Upper lobe of left lung (tissue), 6 donors: Measurements from ENCODE around the gene ZNF446. TPM values are rescaled to one million over a fixed set of nuclear protein-coding genes. Genes with fewer than 3 reads are reported as not detected.

Source experiments
- ATAC-seq, 2 donors: fragments of 200-7000 bp; cut with Tn5 transposase; one replicate each; pipeline ENCODE4 v1.9.1; 2022; ENCODE audit warnings: mild to moderate bottlenecking in 2 of 2, moderate library complexity in 2 of 2; ENCODE audit not compliant: low FRiP score in 2 of 2
- DNase-seq, 2 donors: peaks; one replicate each; pipeline ENCODE4 v3.0.0-alpha.2; 2019 to 2020
- H3K27ac ChIP-seq, 4 donors: fragments of 200-600 bp; sonication (generic); one replicate each; pipeline ENCODE4 v1.5.1; 2016 to 2019
- H3K27me3 ChIP-seq, 4 donors: fragments of 200-600 bp; sonication (generic); one replicate each; pipeline ENCODE4 v1.5.1; 2017 to 2019
- H3K36me3 ChIP-seq, 4 donors: fragments of 200-600 bp; sonication (generic); one replicate each; pipeline ENCODE4 v1.5.1; 2016 to 2019
- H3K4me1 ChIP-seq, 4 donors: fragments of 200-600 bp; sonication (generic); one replicate each; pipeline ENCODE4 v1.5.1; 2018 to 2019
- H3K4me3 ChIP-seq, 4 donors: fragments of 200-600 bp; sonication (generic); one replicate each; pipeline ENCODE4 v1.5.1; 2017 to 2019; ENCODE audit warnings: mild to moderate bottlenecking in 2 of 4, moderate library complexity in 1 of 4
- H3K9me3 ChIP-seq, 4 donors: fragments of 200-600 bp; sonication (generic); one replicate each; pipeline ENCODE4 v1.5.1; 2018 to 2019
- EP300 ChIP-seq, 4 donors: sonication (generic); formaldehyde crosslinking; IDR thresholded peaks; one replicate each; pipeline ENCODE4 v1.5.1; 2017; ENCODE audit warnings: antibody characterized with exemption in 4 of 4, control low read depth in 2 of 4
- POLR2A ChIP-seq, 4 donors: fragments of 450-650 bp; IDR thresholded peaks; one replicate each; pipeline ENCODE4 v1.5.1; 2016 to 2017; ENCODE audit warnings: antibody characterized with exemption in 4 of 4, mild to moderate bottlenecking in 2 of 4
- POLR2AphosphoS5 ChIP-seq, 2 donors: sonication (generic); formaldehyde crosslinking; IDR thresholded peaks; one replicate each; pipeline ENCODE4 v1.5.1; 2017; ENCODE audit warnings: antibody characterized with exemption in 2 of 2
- WGBS, 2 donors: methylation state at CpG; one replicate each; pipeline ENCODE4 v1.1.5; 2017 to 2018; 5-methylcytosine and 5-hydroxymethylcytosine counted together
- total RNA-seq, 6 donors: library from RNA; depleted of rRNA in 4 of 6; stranded (reverse); fragments of >200 nt in 4 of 6; gene quantifications; one replicate each; pipeline versions ENCODE4 v1.1.0 to v1.2.1, GENCODE V29; 2016 to 2021
- TF ChIP-seq, protein P1 (sequence below), 6 experiments: fragments of 450-650 bp in 4 of 6; fragments of 200-600 bp in 2 of 6; sonication (generic) in 2 of 6; IDR thresholded peaks; one replicate each; pipeline ENCODE4 v1.5.1; 2016 to 2019; ENCODE audit warnings: antibody characterized with exemption in 6 of 6
- donor health status: DM: no; HTN: no; CAD: no; lungs with moderate emphysema.
- donor health status: DM: no; HTN: yes; CAD: no; lungs with severe emphysema.

ZNF446 gene
- total RNA-seq, 6 donors from 2014 or later = 10.1 to 30.4 (median 14.4) TPM

DNA sequence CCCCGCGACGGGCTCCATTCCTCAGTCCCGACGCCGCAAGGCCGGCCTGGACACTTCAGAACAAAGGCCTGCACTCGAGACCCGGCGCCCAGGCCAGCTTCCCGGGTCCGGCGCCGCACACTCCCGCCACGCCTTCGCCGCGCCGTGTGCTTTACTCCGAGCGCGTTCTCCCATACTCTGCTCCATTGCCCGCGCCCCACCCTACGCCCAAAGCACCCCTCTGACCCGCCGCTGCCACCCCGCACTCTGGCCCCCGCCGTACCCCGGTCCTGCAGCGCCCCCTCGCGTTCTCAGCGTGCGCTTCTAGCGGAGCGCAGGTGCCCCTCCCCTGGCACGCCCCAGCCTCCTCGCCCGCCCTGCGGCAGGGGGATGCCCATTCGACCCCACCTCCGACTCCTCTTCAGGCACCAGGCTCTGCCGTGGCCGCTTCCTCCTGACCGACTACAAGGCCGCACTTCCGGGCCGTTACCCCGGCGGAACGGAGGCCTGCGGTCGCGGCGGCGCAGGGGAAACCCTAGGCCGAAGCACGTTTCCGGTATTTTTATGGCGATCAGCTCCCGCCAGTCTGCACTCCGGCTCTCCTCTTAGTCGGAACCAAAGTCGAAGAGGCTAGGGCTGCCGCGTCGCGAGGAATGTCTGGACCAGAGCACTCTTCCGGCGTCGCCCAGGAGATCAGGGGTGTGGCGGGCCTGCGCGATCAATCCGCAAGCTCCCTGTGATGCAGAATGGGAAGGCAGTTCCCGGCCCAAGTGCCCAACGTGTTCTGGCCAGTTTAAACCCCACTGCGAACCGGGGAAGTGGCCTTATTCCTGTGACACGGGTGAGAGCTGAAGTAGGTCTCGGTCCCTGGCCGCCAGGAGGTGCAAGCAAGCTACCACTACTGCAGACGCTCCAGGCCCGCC is 43.5 kb downstream of the ZNF446 start, which contains the start of gene ZBTB45:
ZBTB45 (minus strand) TSS at position 456 of the 902 bp plus-strand sequence. CDS start 2,137 bp downstream, outside the sequence.
- peak within 1 kb of the TSS; percentile 93 to 99 (median 96) for H3K27ac ChIP-seq
- peak within 1 kb of the TSS; percentile 86 to 99 (median 88) for H3K4me3 ChIP-seq
- DNase-seq = peak; percentile 93 to 96
- H3K36me3 ChIP-seq = peaks cover 7 to 26% (median 16%) of the 10 kb centered on the region in 4 donors
- no peaks in the 10 kb centered on the region for H3K27me3 ChIP-seq
- TF ChIP-seq, protein P1, sequence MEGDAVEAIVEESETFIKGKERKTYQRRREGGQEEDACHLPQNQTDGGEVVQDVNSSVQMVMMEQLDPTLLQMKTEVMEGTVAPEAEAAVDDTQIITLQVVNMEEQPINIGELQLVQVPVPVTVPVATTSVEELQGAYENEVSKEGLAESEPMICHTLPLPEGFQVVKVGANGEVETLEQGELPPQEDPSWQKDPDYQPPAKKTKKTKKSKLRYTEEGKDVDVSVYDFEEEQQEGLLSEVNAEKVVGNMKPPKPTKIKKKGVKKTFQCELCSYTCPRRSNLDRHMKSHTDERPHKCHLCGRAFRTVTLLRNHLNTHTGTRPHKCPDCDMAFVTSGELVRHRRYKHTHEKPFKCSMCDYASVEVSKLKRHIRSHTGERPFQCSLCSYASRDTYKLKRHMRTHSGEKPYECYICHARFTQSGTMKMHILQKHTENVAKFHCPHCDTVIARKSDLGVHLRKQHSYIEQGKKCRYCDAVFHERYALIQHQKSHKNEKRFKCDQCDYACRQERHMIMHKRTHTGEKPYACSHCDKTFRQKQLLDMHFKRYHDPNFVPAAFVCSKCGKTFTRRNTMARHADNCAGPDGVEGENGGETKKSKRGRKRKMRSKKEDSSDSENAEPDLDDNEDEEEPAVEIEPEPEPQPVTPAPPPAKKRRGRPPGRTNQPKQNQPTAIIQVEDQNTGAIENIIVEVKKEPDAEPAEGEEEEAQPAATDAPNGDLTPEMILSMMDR (IDR thresholded peaks at IDR 0.05) = peak; percentile 51 to 96 (median 93)
- TF ChIP-seq POLR2A (IDR thresholded peaks at IDR 0.05) (peak; percentile 6 to 74 (median 52)), POLR2AphosphoS5 (IDR thresholded peaks at IDR 0.05) (peak; percentile 80 to 91), EP300 (IDR thresholded peaks at IDR 0.05) (peak in 1 of 4 donors; percentile 53)
- WGBS, 2 donors = 1% methylated on average over 17 to 56 of the region's 87 CpGs
- H3K4me1 ChIP-seq = peaks cover 29 to 52% (median 36%) of the 10 kb centered on the region in 4 donors
- ATAC-seq = peak; percentile 94 to 95
- no peaks in the 10 kb centered on the region for H3K9me3 ChIP-seq

DNA sequence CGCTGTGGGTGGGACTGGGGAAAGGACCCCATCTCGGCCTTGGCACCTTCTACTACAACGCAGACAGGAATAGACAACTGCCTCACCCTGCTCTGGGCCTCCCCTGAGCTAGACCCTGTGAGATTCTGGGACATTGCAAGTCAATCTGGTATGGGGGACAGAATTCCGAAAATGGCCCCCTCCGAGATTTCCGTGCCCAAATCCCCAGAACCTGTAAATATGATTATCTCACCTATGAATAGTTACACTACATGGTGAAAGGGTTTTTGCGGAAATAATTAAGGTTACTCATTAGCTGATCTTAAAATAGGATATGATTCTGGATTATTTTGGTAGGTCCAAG is 44.1 kb downstream of the ZNF446 start:
- ATAC-seq = no peak
- peaks cover 7 to 22% (median 16%) of the 10 kb centered on the region in 4 donors for H3K36me3 ChIP-seq
- 13 to 16% methylated on average over 3 to 7 of the region's 7 CpGs for WGBS, 2 donors
- no peaks in the 10 kb centered on the region for H3K27me3 ChIP-seq
- no peaks in the 10 kb centered on the region for H3K9me3 ChIP-seq
- H3K4me3 ChIP-seq = peak overlapping the region; percentile 86 to 99 (median 88)
- no peak for TF ChIP-seq EP300 (IDR thresholded peaks at IDR 0.05)
- peak in 1 of 4 donors; percentile 9 for TF ChIP-seq POLR2A (IDR thresholded peaks at IDR 0.05)
- TF ChIP-seq, protein P1 (IDR thresholded peaks at IDR 0.05) = peak in 1 of 6 experiments; percentile 1
- no peak for DNase-seq
- H3K27ac ChIP-seq = peak overlapping the region; percentile 93 to 99 (median 96)
- H3K4me1 ChIP-seq = peaks cover 26 to 45% (median 32%) of the 10 kb centered on the region in 4 donors

DNA sequence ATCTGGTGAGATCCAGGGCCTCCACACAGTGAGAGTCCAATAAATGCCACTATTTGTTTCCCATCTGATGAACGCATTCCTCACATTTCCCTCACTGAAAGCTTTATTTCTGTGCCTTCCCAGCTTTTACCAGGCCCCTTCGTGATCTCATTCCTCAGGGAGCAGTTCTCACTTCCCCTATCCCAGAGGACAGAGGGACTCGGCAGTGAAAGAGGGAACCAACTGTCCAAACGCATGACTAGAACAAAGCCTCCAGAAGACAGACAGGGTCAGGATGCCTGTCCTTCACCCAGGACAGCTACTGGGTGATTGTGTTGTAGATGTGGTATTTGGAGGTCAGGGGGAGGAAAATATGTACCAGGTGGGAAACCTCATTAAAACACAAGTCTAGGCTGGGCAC is 45.5 kb downstream of the ZNF446 start:
- Histone ChIP-seq H3K36me3 (peaks cover 4 to 9% (median 7%) of the 10 kb centered on the region in 4 donors), H3K4me1 (peaks cover 21 to 33% (median 28%) of the 10 kb centered on the region in 4 donors), H3K27ac (peak overlapping the region in 2 of 4 donors; percentile 4 to 58), H3K9me3 (no peaks in the 10 kb centered on the region), H3K4me3 (no peak overlapping the region), H3K27me3 (no peaks in the 10 kb centered on the region)
- DNase-seq = no peak
- ATAC-seq = no peak
- no peak for TF ChIP-seq POLR2AphosphoS5 (IDR thresholded peaks at IDR 0.05)
- TF ChIP-seq POLR2A (IDR thresholded peaks at IDR 0.05) = no peak
- TF ChIP-seq, protein P1 (IDR thresholded peaks at IDR 0.05) = no peak
- 63 to 67% methylated on average over 4 of the region's 4 CpGs for WGBS, 2 donors

DNA sequence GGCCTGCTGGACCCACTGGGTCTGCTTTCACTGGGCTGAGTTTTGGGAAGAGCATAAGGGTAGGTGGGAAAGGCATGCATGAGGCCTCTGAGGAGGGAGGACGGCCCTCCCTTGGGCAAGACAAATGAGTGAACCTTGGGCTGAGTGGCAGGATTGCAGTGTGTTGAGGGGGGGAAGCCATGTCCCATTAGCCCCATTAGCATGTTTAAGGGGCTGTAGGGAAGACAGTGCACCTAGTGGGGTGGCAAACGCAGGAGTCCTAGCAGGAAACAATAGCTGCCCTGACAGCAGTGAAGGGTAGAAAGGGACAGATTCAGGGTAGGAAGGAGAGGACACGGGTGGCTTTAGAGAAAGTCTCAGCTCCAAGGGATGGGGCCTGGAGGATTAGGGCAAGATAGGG is 46.6 kb downstream of the ZNF446 start:
- Histone ChIP-seq H3K4me1 (peaks cover 11 to 26% (median 21%) of the 10 kb centered on the region in 4 donors), H3K27ac (no peak overlapping the region), H3K4me3 (no peak overlapping the region), H3K9me3 (no peaks in the 10 kb centered on the region), H3K36me3 (no peaks in the 10 kb centered on the region), H3K27me3 (no peaks in the 10 kb centered on the region)
- DNase-seq (no peak), ATAC-seq (no peak)
- no peak for TF ChIP-seq POLR2A (IDR thresholded peaks at IDR 0.05)
- TF ChIP-seq POLR2AphosphoS5 (IDR thresholded peaks at IDR 0.05) = no peak
- TF ChIP-seq EP300 (IDR thresholded peaks at IDR 0.05) = no peak
- WGBS, 2 donors = 82 to 84% methylated on average over 3 of the region's 3 CpGs

DNA sequence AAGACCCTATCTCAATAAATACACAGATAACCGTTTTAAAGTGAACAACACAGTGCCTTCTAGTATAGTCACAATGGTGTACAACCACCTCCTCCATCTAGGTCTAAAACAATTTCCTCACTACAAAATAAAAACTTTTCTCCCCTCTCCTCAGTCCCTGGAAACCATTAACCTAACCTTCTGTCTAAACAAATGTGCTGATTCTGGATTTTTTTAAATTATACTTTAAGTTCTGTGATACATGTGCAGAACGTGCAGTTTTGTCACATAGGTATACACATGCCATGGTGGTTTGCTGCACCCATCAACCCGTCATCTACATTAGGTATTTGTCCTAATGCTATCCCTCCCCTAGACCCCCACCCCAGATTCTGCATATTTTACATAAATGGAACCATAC is 53.3 kb downstream of the ZNF446 start:
- Histone ChIP-seq H3K4me3 (no peak overlapping the region), H3K27ac (no peak overlapping the region), H3K9me3 (no peaks in the 10 kb centered on the region), H3K4me1 (no peaks in the 10 kb centered on the region), H3K27me3 (no peaks in the 10 kb centered on the region), H3K36me3 (no peaks in the 10 kb centered on the region)
- DNase-seq = no peak
- WGBS, 2 donors = 83% methylated on average over 3 of the region's 3 CpGs
- no peak for TF ChIP-seq POLR2AphosphoS5 (IDR thresholded peaks at IDR 0.05)
- TF ChIP-seq POLR2A (IDR thresholded peaks at IDR 0.05) = no peak
- TF ChIP-seq EP300 (IDR thresholded peaks at IDR 0.05) = no peak
- TF ChIP-seq, protein P1 (IDR thresholded peaks at IDR 0.05) = no peak
- ATAC-seq = no peak
